22Rv1 (cell line): ENCODE measurements around the gene CAVIN4.

Experiments
- CTCF ChIP-seq: fragments of 450-650 bp; IDR thresholded peaks from 2 replicates; pipeline ENCODE4 v1.5.1; 2017; ENCODE audit warnings: mild to moderate bottlenecking
- ZFX ChIP-seq: fragments of 450-650 bp; IDR thresholded peaks from 2 replicates; pipeline ENCODE4 v1.6.1; 2017; ENCODE audit warnings: antibody characterized with exemption, borderline replicate concordance

GRCh38 chr9:100600521-100601079, 22.7 kb downstream of the CAVIN4 start:
- TF ChIP-seq CTCF = no peak
- TF ChIP-seq ZFX = no peak
